Erythroblast (primary cell): ENCODE data around the gene SLC9A3.

ENCODE experiments used
- GATA1 ChIP-seq: IDR thresholded peaks from 2 replicates; pipeline ENCODE4 v1.6.1; 2011; ENCODE audit warnings: low read depth, mild to moderate bottlenecking, control low read depth, low read length, moderate library complexity
- POLR2A ChIP-seq: IDR thresholded peaks from 2 replicates; pipeline ENCODE4 v1.6.1; 2011; ENCODE audit warnings: mild to moderate bottlenecking, low read length

- TF ChIP-seq GATA1 (no peak), POLR2A (no peak)
These were observed 32.4 kb downstream of the SLC9A3 start for GRCh38 chr5:491856-492155.
